SK-N-SH (cell line): ENCODE measurements around the gene MEF2A. TPM values are rescaled to one million over a fixed set of nuclear protein-coding genes. Genes with fewer than 3 reads are reported as not detected.

Experiments
- CTCF ChIA-PET: fragments of 300-600, 350-600 bp; formaldehyde crosslinking; extraction: SDS; loops from one replicate; lab custom pipeline; 2021; lab: Yijun Ruan, JAX
- POLR2A ChIA-PET: fragments of 350-600 bp; sonication (Branson Sonifier 250); formaldehyde crosslinking; extraction: SDS; loops from one replicate; lab custom pipeline; 2020; ENCODE audit warnings: antibody characterized with exemption, inconsistent platforms; lab: Yijun Ruan, JAX
- DNase-seq: peaks from one replicate; pipeline ENCODE4 v3.0.0; 2012
- H2AFZ ChIP-seq: fragments of 200-600 bp; sonication (generic); 2 replicates; pipeline ENCODE4 v1.8.1; 2016; ENCODE audit warnings: antibody characterized with exemption, mild to moderate bottlenecking, low read depth
- H3F3A ChIP-seq: fragments of 200-600 bp; sonication (generic); replicated peaks from 2 replicates; pipeline ENCODE3; 2016; ENCODE audit warnings: antibody characterized with exemption, mild to moderate bottlenecking; ENCODE audit not compliant: insufficient read depth
- H3K27ac ChIP-seq, 2 experiments: fragments of 200-500 bp in 1 of 2; fragments of 200-600 bp in 1 of 2; sonication (Bioruptor generic) in 1 of 2; sonication (generic), shearing (Covaris generic) in 1 of 2; 2 replicates each; pipeline versions ENCODE4 v1.5.1 to v1.6.1; 2014 to 2016; ENCODE audit warnings: low read depth in 2 of 2, inconsistent platforms in 1 of 2, low read length in 1 of 2, mild to moderate bottlenecking in 1 of 2, mixed read lengths in 1 of 2
- H3K27me3 ChIP-seq: fragments of 200-600 bp; sonication (generic), shearing (Covaris generic); 2 replicates; pipeline ENCODE4 v1.6.1; 2016; ENCODE audit warnings: mixed run types; ENCODE audit not compliant: insufficient read depth
- H3K36me3 ChIP-seq, 2 experiments: fragments of 200-500 bp in 1 of 2; fragments of 200-600 bp in 1 of 2; sonication (Bioruptor generic) in 1 of 2; sonication (generic) in 1 of 2; replicated peaks in 1 of 2; 2 replicates each; pipeline versions ENCODE3 to v1.5.1; 2014 to 2016; ENCODE audit warnings: low read length in 1 of 2, mild to moderate bottlenecking in 1 of 2; ENCODE audit not compliant: insufficient read depth in 2 of 2, control insufficient read depth in 1 of 2
- H3K4me1 ChIP-seq, 2 experiments: fragments of 200-500 bp in 1 of 2; fragments of 200-600 bp in 1 of 2; sonication (Bioruptor generic) in 1 of 2; sonication (generic), shearing (Covaris generic) in 1 of 2; 2 replicates each; pipeline versions ENCODE4 v1.5.1 to v1.6.1; 2014 to 2016; ENCODE audit warnings: low read depth in 1 of 2, low read length in 1 of 2, mixed run types in 1 of 2; ENCODE audit not compliant: insufficient read depth in 2 of 2, control insufficient read depth in 1 of 2
- H3K4me2 ChIP-seq: fragments of 200-600 bp; sonication (generic), shearing (Covaris generic); 2 replicates; pipeline ENCODE4 v1.6.1; 2017; ENCODE audit warnings: mixed run types
- H3K4me3 ChIP-seq, 2 experiments: fragments of 200-500 bp in 1 of 2; fragments of 200-600 bp in 1 of 2; sonication (Bioruptor generic) in 1 of 2; sonication (generic), shearing (Covaris generic) in 1 of 2; 2 replicates each; pipeline versions ENCODE4 v1.5.1 to v1.8.1; 2014 to 2016; ENCODE audit warnings: low read depth in 2 of 2, inconsistent platforms in 1 of 2, low read length in 1 of 2, mild to moderate bottlenecking in 1 of 2, mixed read lengths in 1 of 2, moderate library complexity in 1 of 2
- H3K79me2 ChIP-seq: fragments of 200-600 bp; sonication (generic); 2 replicates; pipeline ENCODE4 v1.8.1; 2017; ENCODE audit warnings: mild to moderate bottlenecking; ENCODE audit not compliant: insufficient read depth
- H3K9ac ChIP-seq: fragments of 200-600 bp; sonication (generic); 2 replicates; pipeline ENCODE4 v1.6.1; 2017; ENCODE audit warnings: mixed run types
- H3K9me2 ChIP-seq: fragments of 200-600 bp; sonication (generic); 2 replicates; pipeline ENCODE4 v1.6.1; 2017; ENCODE audit warnings: mixed run types
- H3K9me3 ChIP-seq: fragments of 200-600 bp; sonication (generic); 2 replicates; pipeline ENCODE4 v1.6.1; 2017; ENCODE audit warnings: mixed run types, mild to moderate bottlenecking, moderate library complexity
- H4K20me1 ChIP-seq: fragments of 200-600 bp; sonication (generic); 2 replicates; pipeline ENCODE4 v1.6.1; 2017; ENCODE audit warnings: mild to moderate bottlenecking, mixed run types; ENCODE audit not compliant: insufficient read depth
- FOXM1 ChIP-seq: IDR thresholded peaks from 2 replicates; pipeline ENCODE4 v1.4.0; 2012; ENCODE audit warnings: low read depth, mild to moderate bottlenecking
- IRF3 ChIP-seq: fragments of 150-350 bp; IDR thresholded peaks from 2 replicates; pipeline ENCODE4 v1.6.1; 2016; ENCODE audit warnings: mild to moderate bottlenecking, low read depth, low read length
- JUND ChIP-seq: IDR thresholded peaks from 2 replicates; pipeline ENCODE4 v1.4.0; 2012
- POLR2AphosphoS5 ChIP-seq: IDR thresholded peaks from 2 replicates; pipeline ENCODE4 v1.6.1; 2012; ENCODE audit warnings: low read depth, low read length
- RAD21 ChIP-seq: IDR thresholded peaks from 2 replicates; pipeline ENCODE4 v1.6.1; 2012; ENCODE audit warnings: mild to moderate bottlenecking, low read length
- RFX5 ChIP-seq: IDR thresholded peaks from 2 replicates; pipeline ENCODE4 v1.6.1; 2012; ENCODE audit warnings: mild to moderate bottlenecking, improper control_type of control experiment, low read length
- RXRA ChIP-seq: IDR thresholded peaks from 2 replicates; pipeline ENCODE4 v1.4.0; 2012; ENCODE audit warnings: low read depth, mild to moderate bottlenecking, borderline replicate concordance
- TCF12 ChIP-seq: IDR thresholded peaks from 2 replicates; pipeline ENCODE4 v1.4.0; 2012
- TEAD4 ChIP-seq: IDR thresholded peaks from 2 replicates; pipeline ENCODE4 v1.4.0; 2012; ENCODE audit warnings: mild to moderate bottlenecking, borderline replicate concordance; ENCODE audit not compliant: insufficient read depth
- ZBTB33 ChIP-seq: IDR thresholded peaks from 2 replicates; pipeline ENCODE4 v1.4.0; 2012; ENCODE audit warnings: low read depth, borderline replicate concordance
- WGBS: methylation state at CpG from one replicate; pipeline ENCODE4 v1.1.6; 2017; ENCODE audit warnings: low lambda C conversion rate; 5-methylcytosine and 5-hydroxymethylcytosine counted together
- polyA plus RNA-seq, 3 experiments: library from polyadenylated mRNA; depleted of rRNA; stranded (reverse); fragments of >200 nt; gene quantifications; 2 replicates each; pipeline ENCODE4 v1.2.3, GENCODE V29; 2012
- TF ChIP-seq, protein P1 (sequence below): IDR thresholded peaks from 2 replicates; pipeline ENCODE4 v1.6.1; 2012; ENCODE audit warnings: mild to moderate bottlenecking, low read depth, low read length, moderate library complexity
- TF ChIP-seq, protein P2 (sequence below): IDR thresholded peaks from 2 replicates; pipeline ENCODE4; 2012

Gene MEF2A
- polyA plus RNA-seq, 1 of the 3 experiments (the other 2 are of a cell fraction), result 20.9 TPM

GRCh38 chr15:99631255-99631654 is 65.5 kb downstream of the MEF2A start:
- CTCF ChIA-PET, result no interaction called here
- Histone ChIP-seq H3K9me3 (no peaks in the 10 kb centered on the region), H3K79me2 (peaks cover 67% of the 10 kb centered on the region), H3K4me2 (no peak overlapping the region), H4K20me1 (peaks cover 5% of the 10 kb centered on the region; the same call in 1 of the 2 replicates), H3K4me1 (no peaks in the 10 kb centered on the region), H3K9ac (no peak overlapping the region), H3K36me3 (peaks cover 19 to 26% of the 10 kb centered on the region in 2 experiments), H3K4me3 (no peak overlapping the region), H3K9me2 (no peaks in the 10 kb centered on the region), H3K27me3 (no peaks in the 10 kb centered on the region), H3K27ac (no peak overlapping the region), H3F3A (no peaks in the 10 kb centered on the region), H2AFZ (no peak overlapping the region)
- WGBS, result 47% methylated on average over 2 of the region's 2 CpGs
- TF ChIP-seq RAD21 (no peak), FOXM1 (no peak), TCF12 (no peak), RXRA (no peak), RFX5 (no peak), POLR2AphosphoS5 (no peak), IRF3 (no peak), JUND (no peak), TEAD4 (no peak)
- TF ChIP-seq, protein P1, sequence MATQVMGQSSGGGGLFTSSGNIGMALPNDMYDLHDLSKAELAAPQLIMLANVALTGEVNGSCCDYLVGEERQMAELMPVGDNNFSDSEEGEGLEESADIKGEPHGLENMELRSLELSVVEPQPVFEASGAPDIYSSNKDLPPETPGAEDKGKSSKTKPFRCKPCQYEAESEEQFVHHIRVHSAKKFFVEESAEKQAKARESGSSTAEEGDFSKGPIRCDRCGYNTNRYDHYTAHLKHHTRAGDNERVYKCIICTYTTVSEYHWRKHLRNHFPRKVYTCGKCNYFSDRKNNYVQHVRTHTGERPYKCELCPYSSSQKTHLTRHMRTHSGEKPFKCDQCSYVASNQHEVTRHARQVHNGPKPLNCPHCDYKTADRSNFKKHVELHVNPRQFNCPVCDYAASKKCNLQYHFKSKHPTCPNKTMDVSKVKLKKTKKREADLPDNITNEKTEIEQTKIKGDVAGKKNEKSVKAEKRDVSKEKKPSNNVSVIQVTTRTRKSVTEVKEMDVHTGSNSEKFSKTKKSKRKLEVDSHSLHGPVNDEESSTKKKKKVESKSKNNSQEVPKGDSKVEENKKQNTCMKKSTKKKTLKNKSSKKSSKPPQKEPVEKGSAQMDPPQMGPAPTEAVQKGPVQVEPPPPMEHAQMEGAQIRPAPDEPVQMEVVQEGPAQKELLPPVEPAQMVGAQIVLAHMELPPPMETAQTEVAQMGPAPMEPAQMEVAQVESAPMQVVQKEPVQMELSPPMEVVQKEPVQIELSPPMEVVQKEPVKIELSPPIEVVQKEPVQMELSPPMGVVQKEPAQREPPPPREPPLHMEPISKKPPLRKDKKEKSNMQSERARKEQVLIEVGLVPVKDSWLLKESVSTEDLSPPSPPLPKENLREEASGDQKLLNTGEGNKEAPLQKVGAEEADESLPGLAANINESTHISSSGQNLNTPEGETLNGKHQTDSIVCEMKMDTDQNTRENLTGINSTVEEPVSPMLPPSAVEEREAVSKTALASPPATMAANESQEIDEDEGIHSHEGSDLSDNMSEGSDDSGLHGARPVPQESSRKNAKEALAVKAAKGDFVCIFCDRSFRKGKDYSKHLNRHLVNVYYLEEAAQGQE, result no peak
- TF ChIP-seq, protein P2, sequence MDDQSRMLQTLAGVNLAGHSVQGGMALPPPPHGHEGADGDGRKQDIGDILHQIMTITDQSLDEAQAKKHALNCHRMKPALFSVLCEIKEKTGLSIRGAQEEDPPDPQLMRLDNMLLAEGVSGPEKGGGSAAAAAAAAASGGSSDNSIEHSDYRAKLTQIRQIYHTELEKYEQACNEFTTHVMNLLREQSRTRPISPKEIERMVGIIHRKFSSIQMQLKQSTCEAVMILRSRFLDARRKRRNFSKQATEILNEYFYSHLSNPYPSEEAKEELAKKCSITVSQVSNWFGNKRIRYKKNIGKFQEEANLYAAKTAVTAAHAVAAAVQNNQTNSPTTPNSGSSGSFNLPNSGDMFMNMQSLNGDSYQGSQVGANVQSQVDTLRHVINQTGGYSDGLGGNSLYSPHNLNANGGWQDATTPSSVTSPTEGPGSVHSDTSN, result no peak
- POLR2A ChIA-PET, result no interaction called here
- DNase-seq, result no peak

- Histone ChIP-seq H4K20me1 (no peaks in the 10 kb centered on the region), H3K4me3 (no peak overlapping the region), H3K27me3 (no peaks in the 10 kb centered on the region), H3K4me1 (no peaks in the 10 kb centered on the region), H3F3A (no peaks in the 10 kb centered on the region), H3K4me2 (no peak overlapping the region)
- no peak for DNase-seq
- CTCF ChIA-PET, result no interaction called here
- 93% methylated on average over 2 of the region's 2 CpGs for WGBS
- TF ChIP-seq ZBTB33 (no peak), IRF3 (no peak), RFX5 (no peak)
- TF ChIP-seq, protein P1, result no peak
- TF ChIP-seq, all 33 proteins: peak for 0
- Histone ChIP-seq H3K36me3 (peaks cover 19 to 32% of the 10 kb centered on the region in 2 experiments), H3K27ac (no peak overlapping the region), H3K9ac (no peak overlapping the region), H3K9me2 (no peaks in the 10 kb centered on the region), H2AFZ (no peak overlapping the region), H3K79me2 (peaks cover 70% of the 10 kb centered on the region), H3K9me3 (no peaks in the 10 kb centered on the region)
- POLR2A ChIA-PET, result no interaction called here
These were observed 66.7 kb downstream of the MEF2A start for GRCh38 chr15:99632521-99632920.
